ENCODE measurements around the gene ITFG1.
A peak's percentile ranks its signal among the peaks of the same experiment; 100 is the strongest.
"Not testable (repeated sequence)": the region's sequence is repeated elsewhere in the genome, so short reads cannot be mapped to it uniquely, and the experiment has no call there.

Gene ITFG1

GRCh38 chr16:47463771-47464624, 3.1 kb upstream of the ITFG1 start:
- no peak overlapping the region for H3K27ac ChIP-seq (ENCODE audit: low read depth in 2 of 2, low read length in 2 of 2)
- H3K27me3 ChIP-seq (ENCODE audit: control insufficient read depth in 2 of 2, insufficient read depth in 2 of 2, low read length in 2 of 2) = no peaks in the 10 kb centered on the region
- peaks cover 13 to 14% of the 10 kb centered on the region in 2 donors for H3K4me1 ChIP-seq (ENCODE audit: control insufficient read depth in 2 of 2, insufficient read depth in 2 of 2, low read length in 2 of 2)
- no peaks in the 10 kb centered on the region for H3K9me3 ChIP-seq (ENCODE audit: control insufficient read depth in 2 of 2, low read length in 2 of 2)
- H3K36me3 ChIP-seq (ENCODE audit: control insufficient read depth in 2 of 2, insufficient read depth in 2 of 2, low read length in 2 of 2) = peaks cover 2 to 4% of the 10 kb centered on the region in 2 donors
- no peak overlapping the region for H3K4me3 ChIP-seq (ENCODE audit: low read length in 2 of 2)
- no peak overlapping the region for H3K9ac ChIP-seq (ENCODE audit: low read depth in 1 of 2, low read length in 2 of 2)

GRCh38 chr16:47461598-47462266, 869 bp upstream of the ITFG1 start:
- H3K27ac ChIP-seq (ENCODE audit: low read depth in 2 of 2, low read length in 2 of 2) = peak overlapping the region; percentile 96 to 99
- peaks cover 13 to 14% of the 10 kb centered on the region in 2 donors for H3K4me1 ChIP-seq (ENCODE audit: control insufficient read depth in 2 of 2, insufficient read depth in 2 of 2, low read length in 2 of 2)

GRCh38 chr16:47460359-47460710, 528 bp downstream of the ITFG1 start:
- Histone ChIP-seq H3K27me3 (ENCODE audit: control insufficient read depth in 2 of 2, insufficient read depth in 2 of 2, low read length in 2 of 2) (no peaks in the 10 kb centered on the region), H3K4me1 (ENCODE audit: control insufficient read depth in 2 of 2, insufficient read depth in 2 of 2, low read length in 2 of 2) (peaks cover 13 to 14% of the 10 kb centered on the region in 2 donors), H3K9ac (ENCODE audit: low read depth in 1 of 2, low read length in 2 of 2) (peak overlapping the region; percentile 92 to 93), H3K27ac (ENCODE audit: low read depth in 2 of 2, low read length in 2 of 2) (peak overlapping the region; percentile 96 to 99), H3K4me3 (ENCODE audit: low read length in 2 of 2) (peak overlapping the region; percentile 99), H3K9me3 (ENCODE audit: control insufficient read depth in 2 of 2, low read length in 2 of 2) (no peaks in the 10 kb centered on the region), H3K36me3 (ENCODE audit: control insufficient read depth in 2 of 2, insufficient read depth in 2 of 2, low read length in 2 of 2) (peaks cover 0 to 3% of the 10 kb centered on the region in 2 donors)

More at GRCh38 chr16:47461598-47462266, 869 bp upstream of the ITFG1 start:
- Histone ChIP-seq H3K36me3 (ENCODE audit: control insufficient read depth in 2 of 2, insufficient read depth in 2 of 2, low read length in 2 of 2) (peaks cover 0 to 2% of the 10 kb centered on the region in 2 donors), H3K9ac (ENCODE audit: low read depth in 1 of 2, low read length in 2 of 2) (peak overlapping the region; percentile 92 to 93), H3K9me3 (ENCODE audit: control insufficient read depth in 2 of 2, low read length in 2 of 2) (no peaks in the 10 kb centered on the region), H3K4me3 (ENCODE audit: low read length in 2 of 2) (peak overlapping the region; percentile 99), H3K27me3 (ENCODE audit: control insufficient read depth in 2 of 2, insufficient read depth in 2 of 2, low read length in 2 of 2) (no peaks in the 10 kb centered on the region)

- no peaks in the 10 kb centered on the region for H3K9me3 ChIP-seq (ENCODE audit: control insufficient read depth in 2 of 2, low read length in 2 of 2)
- peak overlapping the region in 1 of 2 donors; percentile 99 for H3K4me3 ChIP-seq (ENCODE audit: low read length in 2 of 2)
- H3K4me1 ChIP-seq (ENCODE audit: control insufficient read depth in 2 of 2, insufficient read depth in 2 of 2, low read length in 2 of 2) = peaks cover 13 to 14% of the 10 kb centered on the region in 2 donors
- H3K27ac ChIP-seq (ENCODE audit: low read depth in 2 of 2, low read length in 2 of 2) = no peak overlapping the region
- no peaks in the 10 kb centered on the region for H3K27me3 ChIP-seq (ENCODE audit: control insufficient read depth in 2 of 2, insufficient read depth in 2 of 2, low read length in 2 of 2)
- H3K9ac ChIP-seq (ENCODE audit: low read depth in 1 of 2, low read length in 2 of 2) = no peak overlapping the region
- H3K36me3 ChIP-seq (ENCODE audit: control insufficient read depth in 2 of 2, insufficient read depth in 2 of 2, low read length in 2 of 2) = peaks cover 0 to 3% of the 10 kb centered on the region in 2 donors
Measured at GRCh38 chr16:47459603-47460002, 1.3 kb downstream of the ITFG1 start.

- Histone ChIP-seq H3K9me3 (ENCODE audit: control insufficient read depth in 2 of 2, low read length in 2 of 2) (no peaks in the 10 kb centered on the region), H3K27ac (ENCODE audit: low read depth in 2 of 2, low read length in 2 of 2) (no peak overlapping the region), H3K36me3 (ENCODE audit: control insufficient read depth in 2 of 2, insufficient read depth in 2 of 2, low read length in 2 of 2) (peaks cover 2 to 5% of the 10 kb centered on the region in 2 donors), H3K9ac (ENCODE audit: low read depth in 1 of 2, low read length in 2 of 2) (no peak overlapping the region), H3K27me3 (ENCODE audit: control insufficient read depth in 2 of 2, insufficient read depth in 2 of 2, low read length in 2 of 2) (no peaks in the 10 kb centered on the region), H3K4me3 (ENCODE audit: low read length in 2 of 2) (no peak overlapping the region), H3K4me1 (ENCODE audit: control insufficient read depth in 2 of 2, insufficient read depth in 2 of 2, low read length in 2 of 2) (peaks cover 10 to 13% of the 10 kb centered on the region in 2 donors)
Measured at GRCh38 chr16:47458331-47458730, 2.5 kb downstream of the ITFG1 start.

- H3K9ac ChIP-seq (ENCODE audit: low read depth in 1 of 2, low read length in 2 of 2) = no peak overlapping the region
- no peak overlapping the region for H3K27ac ChIP-seq (ENCODE audit: low read depth in 2 of 2, low read length in 2 of 2)
- H3K4me1 ChIP-seq (ENCODE audit: control insufficient read depth in 2 of 2, insufficient read depth in 2 of 2, low read length in 2 of 2) = no peaks in the 10 kb centered on the region
- H3K9me3 ChIP-seq (ENCODE audit: control insufficient read depth in 2 of 2, low read length in 2 of 2) = no peaks in the 10 kb centered on the region
- H3K4me3 ChIP-seq (ENCODE audit: low read length in 2 of 2) = no peak overlapping the region
- H3K36me3 ChIP-seq (ENCODE audit: control insufficient read depth in 2 of 2, insufficient read depth in 2 of 2, low read length in 2 of 2) = peaks cover 17 to 25% of the 10 kb centered on the region in 2 donors
- no peaks in the 10 kb centered on the region for H3K27me3 ChIP-seq (ENCODE audit: control insufficient read depth in 2 of 2, insufficient read depth in 2 of 2, low read length in 2 of 2)
Measured at GRCh38 chr16:47449788-47450187, 11.1 kb downstream of the ITFG1 start.

GRCh38 chr16:47448830-47449575, 11.9 kb downstream of the ITFG1 start:
- H3K36me3 ChIP-seq (ENCODE audit: control insufficient read depth in 2 of 2, insufficient read depth in 2 of 2, low read length in 2 of 2) = peaks cover 17 to 25% of the 10 kb centered on the region in 2 donors

GRCh38 chr16:47446431-47446830, 14.4 kb downstream of the ITFG1 start:
- Histone ChIP-seq H3K36me3 (ENCODE audit: control insufficient read depth in 2 of 2, insufficient read depth in 2 of 2, low read length in 2 of 2) (peaks cover 3 to 8% of the 10 kb centered on the region in 2 donors), H3K27ac (ENCODE audit: low read depth in 2 of 2, low read length in 2 of 2) (no peak overlapping the region)

More at GRCh38 chr16:47448830-47449575, 11.9 kb downstream of the ITFG1 start:
- H3K27ac ChIP-seq (ENCODE audit: low read depth in 2 of 2, low read length in 2 of 2) = no peak overlapping the region
- H3K9ac ChIP-seq (ENCODE audit: low read depth in 1 of 2, low read length in 2 of 2) = no peak overlapping the region
- H3K9me3 ChIP-seq (ENCODE audit: control insufficient read depth in 2 of 2, low read length in 2 of 2) = no peaks in the 10 kb centered on the region
- no peaks in the 10 kb centered on the region for H3K27me3 ChIP-seq (ENCODE audit: control insufficient read depth in 2 of 2, insufficient read depth in 2 of 2, low read length in 2 of 2)
- H3K4me1 ChIP-seq (ENCODE audit: control insufficient read depth in 2 of 2, insufficient read depth in 2 of 2, low read length in 2 of 2) = no peaks in the 10 kb centered on the region
- H3K4me3 ChIP-seq (ENCODE audit: low read length in 2 of 2) = no peak overlapping the region

GRCh38 chr16:47442884-47443283, 18.0 kb downstream of the ITFG1 start:
- not testable (repeated sequence) for H3K9me3 ChIP-seq (ENCODE audit: control insufficient read depth in 2 of 2, low read length in 2 of 2); H3K9ac ChIP-seq (ENCODE audit: low read depth in 1 of 2, low read length in 2 of 2); H3K36me3 ChIP-seq (ENCODE audit: control insufficient read depth in 2 of 2, insufficient read depth in 2 of 2, low read length in 2 of 2); H3K27ac ChIP-seq (ENCODE audit: low read depth in 2 of 2, low read length in 2 of 2); H3K4me3 ChIP-seq (ENCODE audit: low read length in 2 of 2); H3K4me1 ChIP-seq (ENCODE audit: control insufficient read depth in 2 of 2, insufficient read depth in 2 of 2, low read length in 2 of 2); H3K27me3 ChIP-seq (ENCODE audit: control insufficient read depth in 2 of 2, insufficient read depth in 2 of 2, low read length in 2 of 2)

More at GRCh38 chr16:47446431-47446830, 14.4 kb downstream of the ITFG1 start:
- Histone ChIP-seq H3K27me3 (ENCODE audit: control insufficient read depth in 2 of 2, insufficient read depth in 2 of 2, low read length in 2 of 2) (no peaks in the 10 kb centered on the region), H3K4me1 (ENCODE audit: control insufficient read depth in 2 of 2, insufficient read depth in 2 of 2, low read length in 2 of 2) (no peaks in the 10 kb centered on the region), H3K9me3 (ENCODE audit: control insufficient read depth in 2 of 2, low read length in 2 of 2) (no peaks in the 10 kb centered on the region), H3K9ac (ENCODE audit: low read depth in 1 of 2, low read length in 2 of 2) (no peak overlapping the region), H3K4me3 (ENCODE audit: low read length in 2 of 2) (no peak overlapping the region)

GRCh38 chr16:47440066-47440465, 20.8 kb downstream of the ITFG1 start:
- not testable (repeated sequence) for H3K9me3 ChIP-seq (ENCODE audit: control insufficient read depth in 2 of 2, low read length in 2 of 2); H3K27ac ChIP-seq (ENCODE audit: low read depth in 2 of 2, low read length in 2 of 2); H3K27me3 ChIP-seq (ENCODE audit: control insufficient read depth in 2 of 2, insufficient read depth in 2 of 2, low read length in 2 of 2); H3K4me1 ChIP-seq (ENCODE audit: control insufficient read depth in 2 of 2, insufficient read depth in 2 of 2, low read length in 2 of 2); H3K9ac ChIP-seq (ENCODE audit: low read depth in 1 of 2, low read length in 2 of 2); H3K4me3 ChIP-seq (ENCODE audit: low read length in 2 of 2); H3K36me3 ChIP-seq (ENCODE audit: control insufficient read depth in 2 of 2, insufficient read depth in 2 of 2, low read length in 2 of 2)

Measured in mucosa of rectum (tissue), 2 donors.